Pulmonary artery endothelial cell (primary cell): Measurements from ENCODE around the gene CYP19A1. TPM values are rescaled to one million over a fixed set of nuclear protein-coding genes. Genes with fewer than 3 reads are reported as not detected.

ENCODE experiments used
- DNase-seq: peaks from one replicate; pipeline ENCODE4 v3.0.0-alpha.2; 2011; ENCODE audit warnings: low read depth, low spot score
- total RNA-seq: library from RNA; depleted of rRNA; stranded (reverse); fragments of >200 nt; gene quantifications from 2 replicates; pipeline ENCODE4 v1.2.3, GENCODE V29; 2014

Gene CYP19A1
- total RNA-seq = not detected in 2 replicates

DNA sequence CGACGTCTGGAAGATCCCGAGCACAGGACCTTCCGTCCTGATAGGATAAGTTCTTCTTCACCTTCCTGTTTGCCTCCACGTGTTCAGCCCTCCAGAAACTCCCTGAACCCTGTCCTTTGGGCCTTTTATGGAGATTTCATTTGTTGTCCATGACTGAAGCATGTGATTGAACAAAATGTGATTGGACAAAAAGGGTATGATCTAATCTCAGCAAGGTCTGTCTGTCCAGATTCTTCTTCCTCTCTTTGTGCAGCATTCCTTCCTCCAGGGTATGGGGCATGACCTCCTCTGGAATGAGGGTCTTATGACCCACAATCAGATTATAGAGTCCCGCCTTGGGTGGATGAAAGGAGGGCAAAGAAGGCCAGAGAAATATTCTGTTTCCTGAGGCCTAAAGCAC is at the start of gene CYP19A1:
TSS of gene CYP19A1 (minus strand) at position 101 of the 400 bp plus-strand sequence. CDS start 95,684 bp downstream, outside the sequence.
- DNase-seq = no peak

DNA sequence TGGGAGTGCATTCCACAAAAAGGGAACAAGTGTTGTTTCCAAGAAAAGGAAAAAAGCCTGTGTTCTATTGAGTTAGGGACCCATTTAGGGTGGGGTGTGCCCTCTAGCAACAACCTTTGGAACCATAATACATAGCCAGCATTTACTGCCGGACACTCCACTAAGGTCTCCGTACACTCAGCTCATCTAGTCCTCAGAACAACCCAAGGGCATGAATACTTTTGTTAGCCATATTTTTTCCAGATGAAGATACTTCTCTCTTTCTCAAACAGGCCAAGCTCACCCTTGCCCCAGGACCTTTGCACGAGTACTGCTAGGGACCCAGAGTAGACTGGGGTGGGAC is 49.3 kb upstream of the CYP19A1 start:
- no peak for DNase-seq

DNA sequence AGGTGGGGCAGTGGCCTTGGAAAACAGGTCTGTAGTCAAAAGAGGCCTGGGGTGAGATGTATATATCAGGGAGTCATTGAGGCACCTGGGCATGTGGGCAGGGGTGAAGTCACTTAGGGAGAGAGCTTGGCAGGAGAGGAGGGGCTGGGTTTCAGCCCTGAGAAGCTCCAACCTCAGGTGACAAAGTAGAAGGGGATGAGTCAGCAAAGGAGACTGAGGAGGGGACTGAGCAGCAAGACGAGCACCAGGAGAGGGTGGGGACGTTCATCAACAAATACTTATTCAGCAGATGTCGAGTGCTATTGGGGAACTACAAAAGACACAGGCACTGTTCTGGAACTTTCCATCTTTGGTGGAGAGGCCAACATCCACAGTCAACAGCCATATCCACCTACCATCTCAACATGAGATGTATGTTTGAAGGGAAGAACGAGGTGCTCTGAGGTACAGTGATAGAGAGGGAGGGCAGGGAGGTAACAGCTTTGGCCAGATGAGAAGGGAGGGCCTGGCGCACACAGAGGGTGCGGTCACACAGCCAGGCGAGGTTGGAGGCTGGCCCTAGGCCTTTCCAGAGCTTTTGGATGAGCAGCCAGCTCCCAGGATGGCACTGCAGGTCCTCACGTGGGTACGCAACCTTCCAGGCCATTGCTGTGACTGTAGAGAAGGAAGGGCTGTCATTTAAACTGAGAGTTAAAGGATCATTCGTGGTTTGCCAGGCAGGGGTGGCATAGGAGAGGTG is 48.7 kb upstream of the CYP19A1 start:
- no peak for DNase-seq

DNA sequence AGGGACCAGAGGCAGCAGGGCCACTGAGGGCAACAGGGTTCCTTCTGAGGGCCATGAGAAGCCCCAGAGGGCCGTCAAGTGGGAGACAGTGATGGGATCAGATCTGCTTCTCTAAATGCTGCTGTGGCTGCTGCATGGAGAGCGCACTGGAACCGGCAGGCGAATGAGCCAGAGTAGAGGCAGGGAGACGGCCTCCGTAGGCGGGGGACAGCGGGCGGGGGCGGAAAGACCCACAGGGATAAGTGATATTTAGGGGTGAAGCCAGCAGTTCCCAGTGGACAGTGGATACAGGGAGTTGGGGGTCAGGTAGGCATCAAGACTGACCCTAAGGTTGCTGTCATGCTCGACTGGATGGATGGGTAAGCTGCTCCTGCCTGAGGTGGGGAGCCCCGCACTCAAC is 48.1 kb upstream of the CYP19A1 start:
- DNase-seq = no peak

DNA sequence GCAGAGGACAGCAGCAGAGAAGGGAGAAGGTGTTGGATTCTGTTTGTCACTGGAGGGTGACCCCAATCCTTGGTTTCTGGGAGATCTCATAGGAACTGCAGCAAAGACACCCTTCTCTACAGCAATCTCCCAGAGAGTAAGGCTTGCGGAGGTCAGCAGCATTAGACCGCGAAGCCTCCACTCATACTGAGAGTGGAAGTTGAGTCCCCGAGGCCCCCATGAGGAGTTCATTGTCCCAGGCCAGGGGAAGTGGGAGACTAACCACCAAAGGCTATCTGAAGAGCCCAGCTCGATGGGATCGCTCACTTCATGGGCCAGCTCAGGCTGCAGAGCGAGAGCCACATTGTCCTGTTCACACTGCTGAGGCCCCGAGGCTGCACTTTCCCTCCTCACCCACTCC is 47.6 kb upstream of the CYP19A1 start:
- no peak for DNase-seq

DNA sequence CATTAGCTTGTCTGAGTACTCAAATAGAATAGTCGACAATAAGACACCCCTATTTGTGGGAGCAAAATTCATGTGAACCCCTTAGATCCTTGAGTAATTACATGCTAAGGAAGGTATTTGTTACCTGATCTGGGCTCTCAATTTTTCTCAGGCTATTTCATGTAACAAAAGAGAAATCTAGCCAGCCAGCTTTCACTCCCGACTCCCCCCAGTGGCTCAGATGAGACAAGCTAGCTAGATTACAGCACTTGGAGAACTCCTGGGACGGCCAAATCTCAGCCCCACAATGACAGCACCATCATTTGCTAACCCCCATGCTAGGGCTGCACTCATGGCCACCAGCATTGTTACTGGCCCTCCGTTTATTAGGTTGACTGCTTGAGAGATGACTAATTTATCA is 44.4 kb upstream of the CYP19A1 start:
- no peak for DNase-seq

DNA sequence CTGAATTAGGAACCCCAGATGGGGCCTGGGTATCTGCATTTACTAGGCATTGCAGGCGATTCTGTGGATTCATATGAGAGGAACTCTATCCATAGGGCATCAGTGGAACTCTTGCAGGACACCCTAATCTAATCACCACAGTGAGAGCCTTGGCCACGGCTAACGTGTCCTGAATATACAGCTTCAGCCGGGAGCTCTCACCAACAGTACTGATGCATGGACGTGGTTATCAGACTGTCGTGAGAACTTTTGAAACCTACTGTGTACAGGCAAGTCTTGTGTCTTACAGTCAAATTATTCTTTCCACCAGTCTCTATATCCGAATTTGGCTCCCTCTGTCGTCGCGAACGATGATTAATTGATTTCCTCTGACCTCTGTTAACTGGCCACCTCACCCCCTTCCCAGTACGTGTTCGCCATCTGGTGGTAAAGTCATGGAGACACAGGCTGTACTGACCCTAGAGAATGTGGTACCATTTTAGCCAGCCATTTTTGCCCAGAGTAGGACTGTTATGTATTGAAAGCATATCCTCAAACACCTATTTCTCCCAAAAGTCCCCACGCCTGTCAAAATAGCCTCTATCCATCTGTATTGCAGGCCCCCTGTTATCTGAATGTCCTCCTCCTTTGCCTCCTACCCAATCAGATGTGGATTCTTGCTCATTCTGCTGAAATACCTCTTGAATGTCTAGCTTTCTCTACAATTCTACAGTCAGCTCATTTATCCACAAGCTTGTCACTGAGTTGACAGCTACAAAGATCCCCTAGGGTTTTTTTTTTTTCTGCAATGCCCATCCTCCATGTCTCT is 42.8 kb upstream of the CYP19A1 start:
- DNase-seq = peak; percentile 27

DNA sequence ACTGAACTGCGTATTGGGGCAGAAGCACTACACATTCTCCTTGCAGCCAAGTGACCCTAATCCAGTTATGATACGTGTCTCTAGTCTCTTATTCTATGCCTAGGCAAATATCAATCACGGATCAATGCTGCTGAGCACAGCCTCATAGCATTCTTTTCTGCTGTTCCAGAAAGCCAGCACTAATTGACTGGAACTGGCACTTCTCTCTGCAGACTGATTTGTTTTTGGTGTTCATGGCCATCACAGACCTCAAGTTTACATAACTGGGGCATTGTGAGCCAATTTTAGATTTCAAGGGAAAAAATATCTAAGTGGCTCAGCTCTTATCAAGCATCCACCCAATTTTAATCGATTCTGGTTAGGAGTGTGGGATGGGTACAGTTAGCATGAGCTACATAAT is 41.0 kb upstream of the CYP19A1 start:
- no peak for DNase-seq

DNA sequence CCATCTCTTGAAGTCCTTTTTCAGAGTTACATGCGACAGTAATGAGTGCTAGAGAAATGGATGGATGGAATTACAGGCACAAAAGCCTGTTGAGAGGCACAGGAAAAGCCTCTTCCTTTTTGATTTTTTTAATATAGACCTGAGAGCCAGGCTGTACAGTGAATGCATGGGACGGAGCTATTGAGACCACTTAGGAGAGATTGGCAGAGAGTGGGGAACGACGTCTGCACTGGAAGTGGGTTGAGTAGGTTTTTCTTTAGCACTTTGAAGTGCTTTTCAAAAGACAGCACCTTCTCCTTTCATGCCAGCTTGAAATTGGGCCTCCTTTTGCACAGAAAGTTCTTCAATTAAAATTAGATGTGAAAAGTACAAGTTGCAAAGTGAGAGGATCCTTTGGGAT is 40.0 kb upstream of the CYP19A1 start:
- no peak for DNase-seq

DNA sequence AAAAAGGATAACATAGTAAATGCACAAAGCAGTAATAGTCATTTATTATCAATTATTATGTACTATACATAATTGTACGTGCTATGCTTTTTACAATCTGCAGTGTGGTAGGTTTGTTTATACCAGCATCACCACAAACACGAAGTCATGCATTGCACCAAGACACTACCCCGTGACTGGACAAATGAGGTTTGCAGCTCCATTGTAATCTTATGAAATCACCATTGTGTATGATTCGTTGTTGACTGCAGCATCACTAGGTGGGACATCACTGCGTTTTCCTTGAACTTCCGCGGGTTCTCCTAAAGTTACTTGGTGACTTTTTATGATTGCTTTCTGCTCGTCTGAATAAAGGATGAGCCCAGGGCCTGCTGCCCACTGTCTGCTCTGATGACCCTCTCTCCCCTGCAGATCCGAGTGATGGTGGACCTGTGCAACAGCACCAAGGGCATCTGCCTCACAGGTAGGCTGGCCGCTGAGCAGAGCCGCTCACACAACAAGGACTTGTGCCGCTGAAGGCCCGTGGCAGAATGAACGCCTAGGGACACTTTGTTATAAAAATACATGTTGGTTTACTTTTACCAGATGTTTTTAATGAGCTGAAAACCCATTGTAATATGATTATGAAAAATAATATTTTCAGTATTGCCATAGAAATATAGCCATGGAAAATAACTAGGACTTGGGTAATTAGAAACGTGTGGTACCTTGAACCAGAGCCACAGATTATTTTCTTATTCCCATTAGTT is 38.8 kb upstream of the CYP19A1 start:
- DNase-seq = no peak

DNA sequence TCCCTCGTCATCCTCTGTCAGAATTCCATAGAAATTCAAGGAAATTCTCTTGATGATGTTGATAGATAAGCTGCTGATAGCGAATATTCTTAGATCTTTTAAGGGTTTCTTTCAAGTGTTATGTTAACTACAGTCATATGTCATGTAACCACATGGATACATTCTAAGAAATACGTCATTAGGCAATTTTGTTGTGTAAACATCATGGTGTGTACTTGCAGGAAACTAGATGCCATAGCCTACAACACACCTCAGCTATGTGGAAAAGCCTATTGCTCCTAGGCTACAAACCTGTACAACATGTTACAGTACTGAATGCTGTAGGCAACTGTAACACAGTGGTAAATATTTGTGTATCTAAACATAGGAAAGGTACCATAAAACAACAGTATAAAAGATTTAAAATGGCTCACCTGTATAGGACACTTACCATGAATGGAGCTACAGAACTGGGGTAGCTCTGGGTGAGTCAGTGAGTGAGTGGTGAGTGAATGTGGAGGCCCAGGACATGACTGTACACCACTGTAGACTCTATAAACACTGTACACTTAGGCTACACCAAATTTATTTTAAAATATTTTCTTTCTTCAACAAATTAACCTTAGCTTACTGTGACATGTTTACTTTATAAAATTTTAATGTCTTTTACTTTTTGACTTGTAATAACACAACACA is 37.7 kb upstream of the CYP19A1 start:
- DNase-seq = no peak

DNA sequence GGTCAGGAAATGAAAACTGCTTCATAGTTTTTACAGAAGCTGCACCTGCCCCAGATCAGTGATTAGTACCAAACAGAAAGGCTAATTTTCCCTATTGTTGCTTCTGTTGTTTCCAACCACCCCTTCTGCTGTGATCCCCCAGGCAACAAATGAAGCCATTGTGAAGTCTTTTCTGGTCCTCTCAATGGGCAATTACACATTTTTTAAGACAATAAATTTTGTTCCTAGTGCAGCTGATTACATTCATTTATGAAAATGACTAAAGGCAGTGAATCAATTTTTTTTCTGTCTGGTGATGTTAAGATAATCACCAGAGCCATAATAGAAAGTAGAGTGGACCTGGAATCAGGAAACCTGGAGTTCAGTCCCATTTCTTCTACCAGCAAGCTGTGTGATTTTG is 35.7 kb upstream of the CYP19A1 start:
- DNase-seq = no peak

DNA sequence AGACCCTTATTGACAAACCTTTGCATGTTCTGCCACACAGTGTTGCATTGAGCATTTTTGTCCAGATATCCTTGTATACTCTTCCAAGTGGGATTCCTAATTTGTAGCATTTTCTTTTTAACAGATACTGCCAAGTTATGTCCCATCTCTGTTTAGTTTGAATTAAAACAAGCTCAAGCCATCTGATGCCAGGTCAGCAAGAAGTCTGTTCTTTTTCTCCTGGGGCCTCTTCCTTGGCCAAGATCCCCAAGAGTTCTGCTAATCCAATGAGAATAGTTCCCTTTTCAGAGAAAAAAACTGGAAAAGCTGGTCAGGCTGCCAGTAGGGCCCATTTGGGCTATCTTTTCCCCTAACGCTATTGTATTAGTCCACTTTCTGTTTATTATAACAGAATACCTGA is 32.9 kb upstream of the CYP19A1 start:
- no peak for DNase-seq

DNA sequence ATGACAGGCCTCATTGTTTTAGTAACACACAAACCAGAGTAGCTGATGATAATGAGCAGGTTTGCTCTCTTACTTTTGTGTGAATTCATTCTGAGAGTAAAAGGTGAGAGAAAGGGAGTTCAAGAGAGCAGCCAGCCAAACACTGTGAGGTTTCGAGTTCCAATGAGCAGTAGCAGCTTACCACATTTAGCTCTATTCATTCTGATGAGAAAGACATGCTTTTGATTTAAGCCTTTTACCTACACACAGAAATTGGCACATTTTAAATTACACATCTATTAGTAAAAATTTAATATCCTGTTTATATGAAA is 31.0 kb upstream of the CYP19A1 start:
- no peak for DNase-seq

DNA sequence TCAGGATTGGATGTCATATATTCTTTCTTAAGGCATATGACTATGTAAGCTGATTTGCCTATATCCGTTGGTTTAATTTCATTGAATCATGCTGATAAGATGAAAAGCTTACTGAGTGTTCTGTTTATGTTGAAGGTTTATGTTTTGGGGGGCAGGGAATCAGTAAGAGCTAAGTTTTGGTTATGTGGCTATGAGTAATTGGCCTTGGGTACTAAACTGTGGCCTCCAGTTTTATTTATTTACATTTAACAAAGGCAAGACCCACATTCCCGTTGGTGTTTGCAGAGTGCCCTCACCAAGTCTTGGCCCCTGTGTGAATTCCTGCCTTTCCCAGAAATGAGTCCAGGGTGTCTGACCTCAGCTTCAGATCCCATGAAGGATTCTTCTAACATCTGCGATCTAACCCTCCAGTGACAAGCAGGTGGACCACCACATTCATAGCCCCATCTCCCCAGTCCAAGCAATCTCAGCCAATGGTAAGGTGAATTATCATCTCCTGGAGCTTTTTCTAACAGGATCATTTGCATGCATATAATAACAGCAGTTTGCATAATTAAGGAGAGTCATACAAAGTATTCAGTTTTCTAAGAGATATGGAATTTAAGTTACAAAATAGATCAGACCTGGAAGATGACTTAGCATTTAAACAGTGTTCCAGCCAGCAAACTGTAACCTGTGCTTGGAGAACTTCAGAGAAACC is 30.5 kb upstream of the CYP19A1 start:
- no peak for DNase-seq

DNA sequence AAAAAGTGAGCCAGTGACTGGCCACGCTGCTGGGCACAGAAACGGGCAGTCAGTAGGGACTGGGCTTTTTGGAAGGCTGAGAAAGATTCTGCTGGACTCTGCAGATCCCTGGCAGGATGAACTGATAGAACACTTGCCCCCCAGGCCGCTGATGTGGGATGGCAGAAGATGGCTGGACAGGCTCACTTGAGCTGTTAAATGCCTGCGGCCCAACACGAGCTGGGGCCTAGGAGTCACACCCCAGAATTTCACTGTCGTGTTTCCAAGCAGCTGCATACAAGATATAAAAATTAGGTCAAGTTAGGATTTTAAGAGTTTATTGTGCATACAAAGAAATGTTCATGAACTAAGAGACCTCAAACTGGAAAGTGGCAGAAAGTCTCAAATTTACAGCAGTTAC is 29.9 kb upstream of the CYP19A1 start:
- no peak for DNase-seq

DNA sequence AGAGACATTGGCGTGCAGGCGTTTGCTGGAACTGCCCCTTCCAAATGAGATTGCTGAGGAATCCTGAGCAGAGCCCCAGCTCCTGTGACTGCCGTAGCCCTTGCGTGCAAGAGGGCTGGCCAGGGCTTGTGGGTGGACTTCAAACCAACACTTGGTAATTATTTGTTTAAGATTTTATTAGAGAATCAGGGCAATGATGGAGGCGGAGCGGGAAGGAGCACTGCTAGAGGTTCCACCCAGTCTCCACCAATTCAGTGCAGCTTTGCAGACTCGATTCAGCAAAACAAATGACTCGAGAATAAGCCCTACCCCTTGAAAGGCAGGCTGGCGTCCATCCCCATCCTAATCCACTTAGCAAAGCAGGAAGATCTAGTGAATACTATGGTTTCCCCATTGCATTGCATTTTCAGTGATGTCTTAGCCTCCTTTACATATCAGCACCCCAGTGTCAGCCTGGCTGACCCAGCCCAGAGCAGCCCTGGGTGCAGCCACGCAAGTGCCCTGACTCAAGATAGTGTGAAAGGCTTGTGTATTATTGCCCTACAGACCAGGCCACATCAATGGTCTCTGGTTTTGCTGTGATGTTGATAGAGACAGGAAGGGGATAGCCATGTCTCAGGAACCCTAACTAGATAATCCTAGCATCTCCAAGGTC is 29.1 kb upstream of the CYP19A1 start:
- DNase-seq = no peak

DNA sequence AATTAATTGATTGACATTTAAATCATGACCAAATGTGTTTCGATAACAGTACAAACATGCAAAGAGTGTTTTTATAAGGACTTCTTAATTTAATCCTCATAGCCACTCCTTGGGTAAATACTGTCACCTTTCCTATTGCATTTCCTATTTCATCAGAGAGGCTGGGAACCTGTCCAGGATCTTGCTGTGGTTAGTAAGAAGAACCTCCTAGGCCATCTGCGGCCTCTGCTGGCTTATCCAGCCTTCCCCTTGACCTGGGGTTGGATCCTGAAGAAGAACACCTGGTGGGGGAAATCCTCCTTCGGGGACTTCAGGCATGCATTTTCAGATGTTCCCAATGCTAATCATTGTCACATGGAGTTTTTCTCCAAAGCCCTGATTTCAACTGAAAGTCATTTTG is 28.5 kb upstream of the CYP19A1 start:
- no peak for DNase-seq

DNA sequence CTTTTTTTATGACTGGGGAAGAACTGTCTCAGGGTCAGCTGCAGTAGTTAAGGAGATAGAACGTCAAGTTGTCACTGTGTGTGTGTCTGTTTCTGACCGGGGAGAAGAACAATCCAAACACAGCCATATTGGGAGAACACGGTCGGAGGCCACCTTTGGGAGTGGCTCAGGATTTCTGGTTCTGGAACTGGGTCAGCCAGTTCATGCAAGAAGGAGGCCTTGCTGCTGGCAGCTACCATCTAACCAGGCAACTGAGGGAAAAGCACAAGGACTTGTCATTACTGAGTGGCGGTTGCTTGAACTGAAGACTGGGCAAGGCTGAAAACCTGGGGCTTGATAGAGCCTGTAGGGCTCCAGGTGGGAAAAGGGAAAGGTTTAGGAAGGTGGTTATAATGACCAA is 27.7 kb upstream of the CYP19A1 start:
- DNase-seq = no peak

DNA sequence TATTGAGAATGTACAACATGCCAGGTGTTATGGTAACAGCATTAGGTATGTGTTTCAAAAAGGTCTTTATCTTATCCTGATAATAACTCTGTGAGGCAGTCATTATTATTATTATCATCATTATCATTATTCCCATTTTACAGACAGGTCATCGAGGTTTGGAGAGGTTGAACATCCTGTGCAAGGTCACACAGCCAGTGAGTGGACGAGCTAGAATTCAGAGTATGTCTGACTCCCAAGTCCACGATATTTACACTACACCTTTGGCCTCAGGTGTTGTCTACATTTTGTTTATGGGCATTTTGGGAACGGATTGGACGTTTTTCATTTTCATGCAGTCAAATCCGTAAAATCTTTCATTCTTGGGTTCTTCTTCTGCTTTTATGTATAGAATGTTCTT is 27.0 kb upstream of the CYP19A1 start:
- DNase-seq = no peak

DNA sequence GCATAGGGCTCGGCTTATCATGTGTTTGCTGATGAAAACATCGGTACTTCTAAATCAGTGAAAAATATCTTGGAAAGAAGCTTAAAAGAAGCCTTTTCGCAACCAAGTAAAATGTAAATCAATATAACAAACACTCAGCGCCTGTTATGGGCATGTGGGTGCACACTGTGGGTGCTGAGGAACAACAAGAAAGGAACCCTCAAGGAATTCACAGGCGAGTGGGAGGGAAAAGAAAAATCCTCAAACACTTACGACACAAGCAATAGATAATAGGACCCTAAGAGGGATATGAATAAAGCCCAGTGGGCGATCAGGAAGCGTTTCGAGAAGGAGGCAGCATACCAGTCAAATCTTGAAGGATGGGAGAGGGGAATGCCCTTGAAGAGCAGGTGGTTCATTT is 25.0 kb upstream of the CYP19A1 start:
- DNase-seq = no peak
